GM06990 (cell line): ENCODE data around the gene TNFAIP8.
"Not testable (repeated sequence)": the region's sequence is repeated elsewhere in the genome, so short reads cannot be mapped to it uniquely, and the experiment has no call there.

Experiments used
- DNase-seq: peaks from one replicate; pipeline ENCODE4 v3.0.0-alpha.2; 2011; ENCODE audit not compliant: insufficient read length; ENCODE audit errors: extremely low read depth
- H3K27me3 ChIP-seq: replicated peaks from 2 replicates; pipeline ENCODE4 v1.6.0; 2011; ENCODE audit warnings: low read length; ENCODE audit not compliant: control insufficient read depth, insufficient read depth
- H3K36me3 ChIP-seq: 2 replicates; pipeline ENCODE4 v1.5.1; 2011; ENCODE audit warnings: low read length; ENCODE audit not compliant: control insufficient read depth, insufficient read depth
- H3K4me3 ChIP-seq: replicated peaks from 2 replicates; pipeline ENCODE4 v1.5.1; 2011; ENCODE audit warnings: low read depth, mild to moderate bottlenecking, control low read depth, low read length
- TF ChIP-seq, protein P1 (sequence below): IDR thresholded peaks from 2 replicates; pipeline ENCODE4 v1.5.1; 2011; ENCODE audit warnings: low read length, control low read depth, mild to moderate bottlenecking, inconsistent platforms; ENCODE audit not compliant: insufficient read depth, poor library complexity, severe bottlenecking

TNFAIP8 gene

DNA sequence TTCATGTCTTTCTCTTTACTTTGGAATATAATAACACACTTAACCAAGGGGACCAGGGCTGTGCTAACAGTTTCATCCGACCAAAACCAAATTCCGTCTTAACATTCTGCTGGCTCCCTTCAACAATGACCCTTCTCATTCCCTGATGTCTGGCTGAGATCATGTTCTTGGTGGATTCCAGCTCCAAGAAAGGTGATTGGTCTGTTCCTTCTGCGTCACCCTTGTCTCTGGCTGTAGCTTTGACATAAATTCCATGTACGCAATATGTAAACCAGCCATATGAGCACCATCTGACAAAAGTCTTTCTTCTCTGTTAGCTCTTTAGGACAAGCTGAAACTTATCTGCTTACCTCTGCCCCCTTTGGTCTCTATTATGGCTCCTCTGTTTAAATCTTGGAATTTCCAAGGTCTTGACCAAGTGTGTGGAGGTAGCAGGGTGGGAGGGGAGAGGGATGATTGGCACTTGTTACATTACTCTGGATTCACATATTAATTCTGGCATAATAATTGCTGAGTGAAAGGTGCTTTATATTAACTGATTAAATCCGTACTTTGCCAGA is 50.8 kb downstream of the TNFAIP8 start:
- Histone ChIP-seq H3K4me3 (no peak overlapping the region), H3K36me3 (no peaks in the 10 kb centered on the region), H3K27me3 (no peaks in the 10 kb centered on the region)
- DNase-seq: no peak
- TF ChIP-seq, protein P1, sequence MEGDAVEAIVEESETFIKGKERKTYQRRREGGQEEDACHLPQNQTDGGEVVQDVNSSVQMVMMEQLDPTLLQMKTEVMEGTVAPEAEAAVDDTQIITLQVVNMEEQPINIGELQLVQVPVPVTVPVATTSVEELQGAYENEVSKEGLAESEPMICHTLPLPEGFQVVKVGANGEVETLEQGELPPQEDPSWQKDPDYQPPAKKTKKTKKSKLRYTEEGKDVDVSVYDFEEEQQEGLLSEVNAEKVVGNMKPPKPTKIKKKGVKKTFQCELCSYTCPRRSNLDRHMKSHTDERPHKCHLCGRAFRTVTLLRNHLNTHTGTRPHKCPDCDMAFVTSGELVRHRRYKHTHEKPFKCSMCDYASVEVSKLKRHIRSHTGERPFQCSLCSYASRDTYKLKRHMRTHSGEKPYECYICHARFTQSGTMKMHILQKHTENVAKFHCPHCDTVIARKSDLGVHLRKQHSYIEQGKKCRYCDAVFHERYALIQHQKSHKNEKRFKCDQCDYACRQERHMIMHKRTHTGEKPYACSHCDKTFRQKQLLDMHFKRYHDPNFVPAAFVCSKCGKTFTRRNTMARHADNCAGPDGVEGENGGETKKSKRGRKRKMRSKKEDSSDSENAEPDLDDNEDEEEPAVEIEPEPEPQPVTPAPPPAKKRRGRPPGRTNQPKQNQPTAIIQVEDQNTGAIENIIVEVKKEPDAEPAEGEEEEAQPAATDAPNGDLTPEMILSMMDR: no peak

DNA sequence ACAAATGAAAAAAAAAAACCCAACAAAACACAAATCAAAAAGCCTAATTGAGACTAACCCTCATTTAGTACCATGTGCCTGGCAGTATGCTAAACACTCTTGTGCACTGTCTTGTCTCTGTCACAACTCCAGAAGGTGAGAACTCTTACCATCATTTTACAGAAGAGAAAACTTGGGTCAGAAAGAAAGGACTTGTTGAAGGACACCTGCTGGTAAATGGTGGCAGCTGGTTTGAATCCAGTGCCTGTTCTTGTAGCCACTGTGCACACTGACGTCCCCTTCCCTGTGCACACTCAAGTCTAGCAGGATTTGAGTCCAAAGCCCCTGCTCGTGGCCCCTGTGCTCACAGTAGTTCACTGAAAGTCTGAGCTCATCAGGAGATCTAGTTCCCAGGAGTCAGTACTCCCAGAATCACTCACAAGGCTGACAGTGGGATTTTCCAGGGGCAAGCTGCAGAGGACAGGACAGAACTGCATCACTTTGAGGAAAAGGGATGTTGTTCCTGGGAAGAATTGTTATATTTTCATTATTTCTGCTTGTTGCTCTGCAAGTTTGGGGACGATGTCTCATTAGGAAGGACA is 53.5 kb downstream of the TNFAIP8 start:
- TF ChIP-seq, protein P1: peak; percentile 43
- H3K27me3 ChIP-seq: no peaks in the 10 kb centered on the region
- no peaks in the 10 kb centered on the region for H3K36me3 ChIP-seq
- DNase-seq: no peak
- H3K4me3 ChIP-seq: no peak overlapping the region

DNA sequence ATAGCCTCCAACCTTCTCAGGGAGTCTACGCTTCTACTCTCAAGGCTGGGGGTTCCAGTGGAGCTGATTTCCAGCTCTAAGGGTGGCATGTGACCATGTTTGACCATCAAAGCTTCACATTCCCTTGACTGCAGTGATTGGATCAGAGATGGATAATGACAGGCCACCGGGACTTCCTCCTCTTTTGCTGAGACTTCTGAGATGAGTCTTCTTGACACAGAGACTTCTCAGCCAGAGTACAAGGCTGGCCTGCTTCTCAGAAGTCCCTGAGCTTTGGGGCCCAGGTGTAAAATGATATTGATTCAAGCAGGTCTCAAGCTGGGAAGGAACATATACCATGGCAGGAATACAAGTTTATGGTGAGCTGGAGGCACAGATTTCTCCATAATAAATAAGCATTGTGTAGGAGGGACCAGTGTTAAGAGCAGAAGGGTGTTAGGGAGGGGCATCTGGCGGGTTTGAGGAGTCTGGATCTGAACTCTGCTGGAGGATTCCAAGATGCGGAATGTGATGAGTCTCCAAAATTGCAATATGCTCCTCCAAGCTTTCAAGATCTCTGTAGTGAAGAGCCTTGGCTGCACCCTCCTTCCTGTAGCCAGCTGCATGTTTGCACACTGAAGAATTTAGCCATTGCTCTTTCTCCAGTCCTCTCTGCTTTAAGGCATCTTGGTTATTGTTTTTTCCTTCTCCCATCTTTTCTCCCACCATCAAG is 54.8 kb downstream of the TNFAIP8 start:
- TF ChIP-seq, protein P1: no peak
- Histone ChIP-seq H3K4me3 (no peak overlapping the region), H3K27me3 (no peaks in the 10 kb centered on the region), H3K36me3 (no peaks in the 10 kb centered on the region)
- no peak for DNase-seq

DNA sequence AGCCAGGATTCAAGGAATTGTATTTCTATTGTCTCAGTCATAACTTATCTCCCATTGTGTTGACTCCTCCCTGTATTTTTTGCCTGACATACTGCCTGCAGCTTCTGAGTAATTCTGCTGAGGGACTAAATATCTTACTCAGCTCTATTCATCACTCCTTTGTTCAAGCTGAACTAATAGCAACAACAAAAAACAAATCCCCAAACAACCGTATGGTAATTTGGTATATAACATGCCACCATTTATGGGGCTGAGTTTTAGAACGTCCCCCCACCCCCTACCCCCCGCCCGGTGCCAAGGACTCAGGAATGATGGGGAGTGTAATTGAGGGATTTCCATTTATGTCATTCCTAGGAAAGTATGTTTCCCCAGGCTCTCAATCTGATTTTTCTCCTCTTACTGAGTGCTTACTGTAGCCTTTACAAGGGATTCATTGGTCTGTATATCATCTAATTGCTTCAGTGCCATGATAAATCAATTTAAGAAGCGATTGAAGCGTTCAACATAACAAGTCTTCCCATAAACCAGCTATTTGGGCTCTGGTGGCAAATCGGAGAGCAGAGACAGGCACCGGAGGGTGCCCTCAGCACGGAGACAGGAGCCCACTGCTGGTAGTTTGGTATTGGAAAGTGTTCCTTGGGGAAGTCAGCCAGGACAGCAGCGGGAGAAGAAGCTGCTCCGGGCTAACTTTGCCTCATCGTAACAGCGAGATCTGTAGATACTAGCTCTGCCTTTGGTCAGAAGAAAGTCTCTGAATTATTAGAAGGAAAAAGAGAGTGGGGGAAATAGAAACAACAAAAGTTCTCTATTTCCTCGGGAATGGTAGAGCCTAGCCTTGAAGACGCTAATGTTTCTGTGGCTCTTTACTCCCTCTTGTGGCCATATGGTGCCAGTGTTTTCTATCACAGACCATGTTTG is 55.8 kb downstream of the TNFAIP8 start:
- no peak for DNase-seq
- peak overlapping the region; percentile 60 for H3K4me3 ChIP-seq
- TF ChIP-seq, protein P1: peak; percentile 79
- no peaks in the 10 kb centered on the region for H3K27me3 ChIP-seq
- H3K36me3 ChIP-seq: no peaks in the 10 kb centered on the region

DNA sequence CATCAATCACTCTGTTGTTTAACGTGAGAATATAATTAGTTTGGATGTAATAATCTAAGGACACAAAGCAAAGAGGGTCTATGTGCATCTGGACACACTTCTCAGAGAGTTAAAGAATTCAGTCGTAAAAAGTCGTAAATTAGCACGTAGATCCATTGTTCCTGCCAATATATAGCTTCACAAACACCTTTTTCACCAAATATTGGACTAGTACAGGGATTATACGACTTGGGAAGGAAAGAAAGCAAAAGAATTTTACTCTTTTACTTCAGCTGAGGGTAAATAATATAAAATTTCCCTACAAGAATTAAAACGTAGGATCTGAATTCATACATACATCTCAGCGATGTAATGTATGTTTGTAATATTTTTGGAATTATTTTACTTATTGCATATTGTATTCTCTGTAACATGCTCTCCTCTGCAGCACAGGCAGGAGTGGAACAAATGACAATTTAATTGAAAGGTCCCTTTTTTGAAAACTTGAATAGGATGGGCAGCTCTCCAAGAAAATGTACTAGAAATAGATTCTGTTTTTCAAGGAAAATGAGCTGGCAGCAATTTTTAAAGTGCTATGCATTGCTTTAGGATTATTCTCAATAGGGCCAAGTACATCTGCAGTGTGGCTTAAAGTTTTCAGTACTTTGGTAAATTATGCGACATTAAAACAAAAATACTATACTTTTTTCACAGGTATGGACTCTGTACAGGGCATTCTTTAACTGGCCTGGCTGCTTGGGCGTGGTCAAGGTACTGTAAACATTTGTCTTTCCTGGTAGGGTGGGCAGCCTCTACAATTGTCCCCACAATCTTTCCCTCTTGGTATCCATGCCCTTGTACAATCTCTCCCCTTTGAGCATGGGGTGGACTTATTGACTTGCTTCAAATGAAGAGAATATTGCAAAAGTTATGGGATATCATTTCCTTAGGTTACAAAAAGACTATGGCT is 56.7 kb downstream of the TNFAIP8 start:
- TF ChIP-seq, protein P1: no peak
- no peaks in the 10 kb centered on the region for H3K36me3 ChIP-seq
- DNase-seq: no peak
- H3K27me3 ChIP-seq: no peaks in the 10 kb centered on the region
- H3K4me3 ChIP-seq: no peak overlapping the region

DNA sequence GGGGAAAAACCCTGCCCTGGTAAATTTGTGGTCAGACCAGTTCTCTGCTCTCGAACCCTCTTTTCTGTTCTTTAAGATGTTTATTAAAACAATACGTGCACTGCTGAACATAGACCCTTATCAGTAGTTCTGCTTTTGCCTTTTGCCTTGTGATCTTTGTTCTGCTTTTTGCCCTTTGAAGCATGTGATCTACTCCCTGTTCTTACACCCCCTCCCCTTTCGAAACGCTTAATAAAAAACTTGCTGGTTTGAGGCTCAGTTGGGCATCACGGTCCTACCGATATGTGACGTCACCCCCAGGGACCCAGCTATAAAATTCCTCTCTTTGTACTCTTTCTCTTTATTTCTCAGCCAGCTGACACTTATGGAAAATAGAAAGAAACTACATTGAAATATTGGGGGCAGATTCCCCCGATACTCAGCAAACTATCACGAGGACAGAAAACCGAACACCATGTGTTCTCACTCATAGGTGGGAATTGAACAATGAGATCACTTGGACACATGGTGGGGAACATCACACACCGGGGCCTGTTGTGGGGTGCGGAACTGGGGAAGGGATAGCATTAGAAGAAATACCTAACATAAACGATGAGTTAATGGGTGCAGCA is 58.4 kb downstream of the TNFAIP8 start:
- not testable (repeated sequence) for H3K27me3 ChIP-seq, DNase-seq, H3K36me3 ChIP-seq, H3K4me3 ChIP-seq
